H1 (cell line): ENCODE results near the gene AOAH.

Experiments used
- CBX8 ChIP-seq: fragments of 300-800, 300-1000 bp; sonication (generic); IDR thresholded peaks from 2 replicates; pipeline ENCODE4 v1.7.1; 2016; ENCODE audit warnings: low read depth, low read length, borderline replicate concordance
- CEBPB ChIP-seq: IDR thresholded peaks from 2 replicates; pipeline ENCODE4 v1.6.1; 2012; ENCODE audit warnings: low read depth, low read length
- CTCF ChIP-seq, 3 experiments: IDR thresholded peaks; 1 replicate in 2 of 3; 2 replicates in 1 of 3; pipeline versions ENCODE4 v1.5.1 to v1.6.1; 2011; ENCODE audit warnings: low read length in 3 of 3, mild to moderate bottlenecking in 3 of 3, inconsistent platforms in 2 of 3, low read depth in 1 of 3, moderate library complexity in 1 of 3; ENCODE audit not compliant: insufficient read depth in 1 of 3; ENCODE audit errors: control extremely low read depth in 1 of 3
- EGR1 ChIP-seq: IDR thresholded peaks from 2 replicates; pipeline ENCODE4 v1.6.1; 2011; ENCODE audit warnings: low read depth, low read length, borderline replicate concordance
- EP300 ChIP-seq, 2 experiments: IDR thresholded peaks; 1 replicate in 1 of 2; 2 replicates in 1 of 2; pipeline ENCODE4 v1.6.1; 2011 to 2012; ENCODE audit warnings: low read depth in 2 of 2, low read length in 2 of 2, mild to moderate bottlenecking in 2 of 2, borderline replicate concordance in 1 of 2, inconsistent platforms in 1 of 2, moderate library complexity in 1 of 2
- EZH2 ChIP-seq: fragments of 200-600 bp; sonication (generic); IDR thresholded peaks from 2 replicates; pipeline ENCODE4 v1.7.1; 2012; ENCODE audit warnings: low read depth, mild to moderate bottlenecking, moderate library complexity, low read length, inconsistent platforms; ENCODE audit not compliant: severe bottlenecking
- MAFK ChIP-seq: IDR thresholded peaks from 2 replicates; pipeline ENCODE4 v1.6.1; 2012; ENCODE audit warnings: low read depth, mild to moderate bottlenecking, improper control_type of control experiment, low read length
- PHF8 ChIP-seq: fragments of 200-600 bp; sonication (generic); conservative IDR thresholded peaks from 2 replicates; pipeline ENCODE4 v1.7.1; 2012; ENCODE audit warnings: low read depth, mild to moderate bottlenecking, inconsistent platforms, low read length, moderate library complexity
- POLR2A ChIP-seq, 2 experiments: IDR thresholded peaks; 1 replicate in 1 of 2; 2 replicates in 1 of 2; pipeline ENCODE4 v1.6.1; 2011; ENCODE audit warnings: low read depth in 2 of 2, low read length in 2 of 2, mild to moderate bottlenecking in 2 of 2; ENCODE audit errors: control extremely low read depth in 1 of 2
- POLR2AphosphoS5 ChIP-seq: IDR thresholded peaks from 2 replicates; pipeline ENCODE4 v1.6.1; 2011; ENCODE audit warnings: low read depth, low read length
- RXRA ChIP-seq: IDR thresholded peaks from 2 replicates; pipeline ENCODE4 v1.6.1; 2011; ENCODE audit warnings: low read depth, mild to moderate bottlenecking, low read length, moderate library complexity; ENCODE audit not compliant: insufficient read depth
- SRF ChIP-seq: IDR thresholded peaks from 2 replicates; pipeline ENCODE4 v1.6.1; 2011; ENCODE audit warnings: mild to moderate bottlenecking, low read depth, low read length, moderate library complexity
- YY1 ChIP-seq: IDR thresholded peaks from 2 replicates; pipeline ENCODE4 v1.6.1; 2011; ENCODE audit warnings: low read depth, mild to moderate bottlenecking, low read length
- ZNF274 ChIP-seq: IDR thresholded peaks from 2 replicates; pipeline ENCODE4 v1.7.0; 2012; ENCODE audit warnings: low read length, borderline replicate concordance; ENCODE audit errors: extremely low read depth

DNA sequence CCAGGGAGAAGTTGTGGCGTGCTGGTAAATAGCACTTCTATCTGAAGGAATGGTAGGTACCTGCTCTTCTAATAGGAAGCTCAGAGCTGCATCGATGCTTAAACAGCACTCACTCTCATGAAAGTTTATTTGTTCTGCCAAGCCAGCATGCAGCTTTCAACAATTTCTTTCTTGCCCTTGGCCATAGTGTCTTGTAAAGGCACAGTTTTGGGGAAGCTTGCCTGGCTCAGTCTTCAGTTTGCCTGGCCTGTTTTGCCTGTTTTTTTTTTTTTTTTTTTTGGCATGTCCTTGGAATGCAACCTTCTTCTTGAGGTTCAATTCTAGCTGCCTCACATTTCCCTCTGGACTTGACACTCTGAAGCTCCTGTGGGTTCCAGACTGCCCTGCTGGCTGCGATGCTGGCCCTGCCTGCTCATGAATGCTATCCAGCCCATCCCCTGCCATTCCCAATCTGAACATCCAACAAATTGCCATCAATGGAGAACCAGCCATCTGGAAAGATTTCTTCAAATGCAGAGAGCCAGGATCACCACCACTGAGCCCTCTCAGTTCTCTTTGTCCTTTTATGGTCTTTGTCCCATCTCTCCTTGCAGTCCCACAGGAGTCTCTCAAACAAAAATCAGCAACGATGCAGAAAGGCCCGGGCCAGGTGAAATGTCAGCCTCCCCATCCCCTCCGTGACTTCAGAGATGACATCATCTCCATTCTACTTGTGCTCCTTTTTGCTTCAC is 200.8 kb downstream of the AOAH start:
- TF ChIP-seq EZH2 (no peak), CEBPB (no peak), CTCF (IDR thresholded peaks at IDR 0.05; ENCODE audit: control extremely low read depth in 1 of 3, insufficient read depth in 1 of 3, low read depth in 1 of 3, low read length in 3 of 3) (no peak), SRF (no peak), RXRA (no peak), YY1 (no peak), POLR2A (IDR thresholded peaks at IDR 0.05; ENCODE audit: control extremely low read depth in 1 of 2, low read depth in 2 of 2, low read length in 2 of 2) (no peak), EP300 (IDR thresholded peaks at IDR 0.05; ENCODE audit: borderline replicate concordance in 1 of 2, low read depth in 2 of 2, low read length in 2 of 2) (no peak), PHF8 (no peak), ZNF274 (no peak), CBX8 (no peak), MAFK (no peak), POLR2AphosphoS5 (no peak), EGR1 (no peak)
